Measurements from ENCODE around the gene UNC13D. TPM values are rescaled to one million over a fixed set of nuclear protein-coding genes. Genes with fewer than 3 reads are reported as not detected.

The UNC13D gene
- total RNA-seq, 2 experiments from 2014 or later, result 8.0 to 17.8 TPM

- H3K4me2 ChIP-seq (ENCODE audit: low read length), result no peak overlapping the region
- ChIA-PET POLR2A (interaction anchor here (0.6 kb wide), 1 partner anchor 133 kb away, joined by 3 read pairs; no protein-coding TSS in a partner anchor), CTCF (ENCODE audit: unreplicated experiment) (interaction anchor here (0.9 kb wide), 1 partner anchor 14 kb away, joined by 3 read pairs; the partner anchor contains the start of gene WBP2)
- BruUV-seq (replicated peaks), result no TSS peak
- TF ChIP-seq EZH2phosphoT487 (IDR thresholded peaks at IDR 0.05; ENCODE audit: borderline replicate concordance, low read depth, low read length), result no peak
- no peak for TF ChIP-seq CTCF (conservative IDR thresholded peaks at IDR 0.05; ENCODE audit: low read length)
- no peak overlapping the region for H2AFZ ChIP-seq (ENCODE audit: low read length)
- H3K4me1 ChIP-seq (ENCODE audit: insufficient read depth, low read length, poor library complexity, severe bottlenecking), result peaks cover 18% of the 10 kb centered on the region
- H3K4me3 ChIP-seq (ENCODE audit: low read depth, low read length, poor library complexity, severe bottlenecking), result no peak overlapping the region
- H3K9me3 ChIP-seq (ENCODE audit: low read length), result no peaks in the 10 kb centered on the region
- H3K27ac ChIP-seq (ENCODE audit: low read depth, low read length, poor library complexity, severe bottlenecking), result no peak overlapping the region
- no peaks in the 10 kb centered on the region for H4K20me1 ChIP-seq (ENCODE audit: insufficient read depth, low read length)
- intact Hi-C loops (cut with micrococcal nuclease; ENCODE audit: unreplicated experiment), result no loop called here
- H3K9me2 ChIP-seq (ENCODE audit: insufficient read depth, low read length), result no peaks in the 10 kb centered on the region
- H3K79me2 ChIP-seq (ENCODE audit: insufficient read depth, low read depth, low read length), result no peaks in the 10 kb centered on the region
- H3K36me3 ChIP-seq (ENCODE audit: insufficient read depth, low read length), result no peaks in the 10 kb centered on the region
- DNase-seq (ENCODE audit: low spot score), result no peak
These were observed 4.0 kb downstream of the UNC13D start for GRCh38 chr17:75839942-75840798.

- no peaks in the 10 kb centered on the region for H3K9me3 ChIP-seq (ENCODE audit: low read length)
- H3K4me3 ChIP-seq (ENCODE audit: low read depth, low read length, poor library complexity, severe bottlenecking), result no peak overlapping the region
- TF ChIP-seq CTCF (conservative IDR thresholded peaks at IDR 0.05; ENCODE audit: low read length), result no peak
- no peak for TF ChIP-seq EZH2phosphoT487 (IDR thresholded peaks at IDR 0.05; ENCODE audit: borderline replicate concordance, low read depth, low read length)
- intact Hi-C loops (cut with micrococcal nuclease; ENCODE audit: unreplicated experiment), result no loop called here
- no peak for DNase-seq (ENCODE audit: low spot score)
- no peaks in the 10 kb centered on the region for H4K20me1 ChIP-seq (ENCODE audit: insufficient read depth, low read length)
- POLR2A ChIA-PET, result interaction anchor here (0.7 to 1.0 kb wide), 2 partner anchors 59 to 85 kb away, joined by 3 to 4 read pairs; no protein-coding TSS in a partner anchor
- H3K27ac ChIP-seq (ENCODE audit: low read depth, low read length, poor library complexity, severe bottlenecking), result no peak overlapping the region
- CTCF ChIA-PET (ENCODE audit: unreplicated experiment), result interaction anchor here (0.7 kb wide), 1 partner anchor 25 kb away, joined by 4 read pairs; no protein-coding TSS in a partner anchor
- BruUV-seq (replicated peaks), result no TSS peak
- H3K79me2 ChIP-seq (ENCODE audit: insufficient read depth, low read depth, low read length), result no peaks in the 10 kb centered on the region
- H3K4me2 ChIP-seq (ENCODE audit: low read length), result no peak overlapping the region
- H2AFZ ChIP-seq (ENCODE audit: low read length), result no peak overlapping the region
- H3K9me2 ChIP-seq (ENCODE audit: insufficient read depth, low read length), result no peaks in the 10 kb centered on the region
- no peaks in the 10 kb centered on the region for H3K36me3 ChIP-seq (ENCODE audit: insufficient read depth, low read length)
- H3K4me1 ChIP-seq (ENCODE audit: insufficient read depth, low read length, poor library complexity, severe bottlenecking), result peaks cover 4% of the 10 kb centered on the region
These were observed 5.8 kb downstream of the UNC13D start for GRCh38 chr17:75838410-75838809.

GRCh38 chr17:75837899-75838298 is 6.3 kb downstream of the UNC13D start:
- ChIA-PET CTCF (ENCODE audit: unreplicated experiment) (interaction anchor here (0.7 kb wide), 1 partner anchor 25 kb away, joined by 4 read pairs; no protein-coding TSS in a partner anchor), POLR2A (interaction anchor here (0.7 kb wide), 1 partner anchor 84 kb away, joined by 3 read pairs; no protein-coding TSS in a partner anchor)
- H2AFZ ChIP-seq (ENCODE audit: low read length), result no peak overlapping the region
- peaks cover 6% of the 10 kb centered on the region for H3K4me1 ChIP-seq (ENCODE audit: insufficient read depth, low read length, poor library complexity, severe bottlenecking)
- TF ChIP-seq CTCF (conservative IDR thresholded peaks at IDR 0.05; ENCODE audit: low read length), result no peak
- TF ChIP-seq EZH2phosphoT487 (IDR thresholded peaks at IDR 0.05; ENCODE audit: borderline replicate concordance, low read depth, low read length), result no peak
- no peak overlapping the region for H3K4me2 ChIP-seq (ENCODE audit: low read length)
- H3K4me3 ChIP-seq (ENCODE audit: low read depth, low read length, poor library complexity, severe bottlenecking), result no peak overlapping the region
- DNase-seq (ENCODE audit: low spot score), result no peak
- no peaks in the 10 kb centered on the region for H3K79me2 ChIP-seq (ENCODE audit: insufficient read depth, low read depth, low read length)
- H3K9me3 ChIP-seq (ENCODE audit: low read length), result no peaks in the 10 kb centered on the region
- H3K9me2 ChIP-seq (ENCODE audit: insufficient read depth, low read length), result no peaks in the 10 kb centered on the region
- no peaks in the 10 kb centered on the region for H4K20me1 ChIP-seq (ENCODE audit: insufficient read depth, low read length)
- no TSS peak for BruUV-seq (replicated peaks)
- no peaks in the 10 kb centered on the region for H3K36me3 ChIP-seq (ENCODE audit: insufficient read depth, low read length)
- H3K27ac ChIP-seq (ENCODE audit: low read depth, low read length, poor library complexity, severe bottlenecking), result no peak overlapping the region
- intact Hi-C loops (cut with micrococcal nuclease; ENCODE audit: unreplicated experiment), result no loop called here

Data from OCI-LY7 (cell line).